ENCODE results near the gene KAT6B.

The KAT6B gene

DNA sequence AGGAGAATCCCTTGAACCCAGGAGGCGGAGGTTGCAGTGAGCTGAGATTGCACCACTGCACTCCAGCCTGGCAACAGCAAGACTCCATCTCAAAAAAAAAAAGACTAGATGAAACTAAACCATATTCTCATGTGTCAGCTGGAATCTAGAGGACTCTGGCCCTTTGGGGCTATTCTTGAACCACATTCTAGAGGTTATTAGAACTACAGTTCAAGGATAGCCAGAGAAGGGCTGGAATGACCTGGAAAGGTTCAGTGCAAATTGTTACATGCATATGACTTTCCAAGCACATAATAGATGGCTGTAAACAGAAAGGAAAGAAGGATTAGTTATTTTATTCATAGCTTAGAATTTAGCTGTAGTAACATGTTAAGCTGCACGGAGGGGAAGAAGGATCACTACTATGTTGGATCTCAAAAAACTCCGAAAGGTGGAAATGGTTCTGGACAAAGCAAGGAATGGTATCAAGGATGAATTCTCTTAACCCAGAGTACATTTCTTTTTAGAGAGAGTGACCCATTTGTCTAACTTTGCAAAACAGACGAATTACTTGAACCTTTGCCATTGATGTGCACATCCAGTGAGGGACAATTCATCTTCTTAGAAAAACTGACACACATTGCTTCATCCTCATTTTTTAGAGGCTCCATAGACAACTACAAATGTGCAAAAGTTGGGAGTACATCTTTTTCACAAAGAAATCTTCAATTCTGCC, 161.1 kb downstream of the KAT6B start:
- no peak for DNase-seq (ENCODE audit: low read depth)

DNA sequence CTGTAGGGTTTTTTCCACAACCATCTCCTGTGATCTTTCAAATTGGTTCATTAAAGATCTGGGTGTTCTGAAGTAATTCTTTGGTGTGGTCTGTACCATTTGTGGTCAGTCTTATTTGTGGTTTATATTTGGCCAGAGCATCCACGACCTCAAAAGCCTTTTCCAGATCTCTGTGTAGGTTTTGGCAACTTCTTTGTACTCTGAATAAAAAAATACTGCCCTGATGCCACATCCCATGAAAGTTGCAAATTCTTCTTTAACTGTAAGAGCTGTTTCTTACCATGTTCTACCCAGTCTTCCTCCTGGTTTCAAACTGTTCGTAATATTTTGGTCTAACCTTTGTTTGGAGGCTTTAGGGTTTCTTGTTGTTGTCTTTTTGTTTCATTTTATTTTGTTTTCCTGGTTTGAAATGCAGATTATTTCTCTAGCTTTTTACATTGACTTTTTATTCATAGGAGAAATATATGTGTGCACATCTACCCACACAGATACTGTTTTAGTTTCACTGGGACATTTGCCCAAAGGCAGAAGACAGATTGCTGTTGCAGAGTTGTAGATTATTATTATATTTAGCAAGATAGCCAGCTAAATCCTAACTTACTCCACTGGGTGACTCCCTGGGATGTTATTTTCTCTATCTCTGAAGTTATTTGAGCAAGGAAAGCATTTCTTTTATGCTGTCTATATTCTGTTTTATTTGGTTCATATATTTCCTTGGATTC, 161.8 kb downstream of the KAT6B start:
- no peak for DNase-seq (ENCODE audit: low read depth)

- no peak for DNase-seq (ENCODE audit: low read depth)
Observed at GRCh38 chr10:74988832-74989561, 162.6 kb downstream of the KAT6B start.

DNA sequence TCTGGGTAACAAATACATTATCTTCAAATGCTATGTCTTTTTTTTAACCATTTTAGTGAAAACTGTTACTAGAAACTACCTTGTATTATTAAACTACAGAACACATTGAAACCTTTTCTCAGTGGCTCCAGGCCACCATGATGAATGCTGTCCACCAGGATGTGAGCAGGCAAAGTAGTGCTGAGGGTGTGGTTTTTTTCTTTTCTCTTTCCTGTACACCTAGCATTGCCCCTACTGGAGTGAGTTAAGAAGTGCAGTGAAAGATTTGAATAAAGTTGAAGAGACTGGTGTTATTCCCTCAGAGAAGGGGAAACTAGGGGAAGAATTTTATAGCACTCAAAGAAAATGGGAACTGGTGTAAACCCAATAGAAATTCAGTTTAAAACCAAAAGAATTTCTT, 165.0 kb downstream of the KAT6B start:
- DNase-seq (ENCODE audit: low read depth): no peak

DNA sequence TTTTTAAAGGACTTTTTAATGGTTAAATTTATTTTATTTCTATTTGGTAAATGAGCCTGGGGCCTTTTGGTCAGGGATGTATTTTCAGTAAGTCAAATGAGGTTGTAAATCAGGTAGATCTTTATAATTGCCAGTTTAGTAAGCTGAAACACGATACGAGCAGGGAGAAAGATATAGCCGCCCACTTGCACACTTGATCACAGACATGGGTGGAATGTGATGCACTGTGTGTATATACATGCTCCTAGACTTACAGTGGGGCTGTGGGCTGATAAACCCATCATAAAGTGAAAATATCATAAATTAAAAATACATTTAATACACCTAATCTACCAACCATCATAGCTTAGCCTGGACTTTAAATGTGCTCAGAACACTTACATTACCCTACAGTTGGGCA, 165.7 kb downstream of the KAT6B start:
- DNase-seq (ENCODE audit: low read depth): no peak

DNA sequence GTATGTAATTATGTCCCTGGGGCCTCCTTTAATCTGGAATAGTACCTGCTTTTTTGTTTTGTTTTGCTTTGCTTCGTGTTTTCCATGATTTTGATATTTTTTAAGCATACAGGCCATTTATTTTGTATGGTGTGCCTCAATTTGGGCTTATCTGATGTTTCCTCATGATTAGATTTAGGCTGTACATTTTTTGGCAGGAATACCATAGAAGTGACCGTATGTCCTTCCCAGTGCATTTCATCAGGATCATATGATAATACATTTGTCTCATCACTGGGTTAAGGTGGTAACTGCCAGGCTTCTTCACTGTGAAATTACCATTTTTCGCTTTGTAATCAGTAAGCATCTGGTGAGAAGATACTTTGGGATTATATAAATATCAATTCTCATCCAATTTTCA, 167.2 kb downstream of the KAT6B start:
- DNase-seq (ENCODE audit: low read depth): no peak

- DNase-seq (ENCODE audit: low read depth): no peak
Observed at GRCh38 chr10:74994854-74995253, 168.5 kb downstream of the KAT6B start.

- no peak for DNase-seq (ENCODE audit: low read depth)
Observed at GRCh38 chr10:74995806-74996205, 169.4 kb downstream of the KAT6B start.

DNA sequence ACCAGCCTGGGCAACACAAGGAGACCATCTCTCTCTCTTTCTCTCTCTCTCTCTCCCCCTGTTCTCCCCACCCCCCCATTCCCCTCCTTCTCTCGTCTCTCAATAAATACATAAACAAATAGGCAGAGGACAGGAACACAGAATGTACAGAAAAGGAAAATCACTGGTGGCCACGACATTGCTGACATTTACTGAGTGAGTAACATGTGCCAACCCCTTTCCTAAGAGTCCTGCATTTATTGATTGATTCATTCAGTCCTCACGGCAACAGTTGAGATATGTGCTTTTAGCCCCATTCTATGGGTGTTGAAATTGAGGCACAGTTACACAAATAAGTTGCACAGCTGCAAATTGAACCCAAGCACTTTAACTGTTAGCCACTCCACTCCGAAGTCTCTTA, 170.8 kb downstream of the KAT6B start:
- DNase-seq (ENCODE audit: low read depth): no peak

GRCh38 chr10:75000748-75001321, 174.4 kb downstream of the KAT6B start:
- no peak for DNase-seq (ENCODE audit: low read depth)

DNA sequence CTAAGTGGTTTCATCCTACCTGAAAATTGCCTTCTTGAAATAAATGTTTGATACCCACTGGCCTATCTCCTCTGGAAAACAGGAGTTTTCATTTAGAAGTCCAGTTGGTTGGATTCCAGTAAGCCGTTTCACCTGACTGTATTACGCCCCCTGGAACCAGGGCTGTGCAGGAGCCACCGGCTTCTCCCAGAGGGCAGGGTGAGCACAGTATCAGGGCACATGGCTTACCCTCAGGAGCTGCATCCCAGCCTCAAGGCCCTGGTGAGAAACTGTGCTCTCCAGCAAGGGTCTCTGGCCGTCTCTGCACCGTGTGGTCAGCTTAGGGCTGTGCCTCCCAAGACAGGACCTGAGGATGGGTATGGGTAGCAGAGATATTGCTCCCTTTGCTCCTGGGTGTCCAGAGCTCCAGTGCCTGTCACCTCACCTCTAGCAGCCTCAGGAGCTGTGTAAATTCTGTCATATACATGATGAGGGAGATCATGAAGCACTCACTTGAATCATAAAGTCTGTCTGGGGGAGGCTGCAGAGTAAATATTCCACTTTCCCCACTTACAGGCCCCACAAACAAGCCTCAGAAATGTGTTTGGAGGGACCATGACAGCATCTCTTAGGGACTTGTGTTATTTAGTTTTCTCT, 175.4 kb downstream of the KAT6B start:
- DNase-seq (ENCODE audit: low read depth): no peak

- no peak for DNase-seq (ENCODE audit: low read depth)
Observed at GRCh38 chr10:75002351-75002725, 175.9 kb downstream of the KAT6B start.

DNA sequence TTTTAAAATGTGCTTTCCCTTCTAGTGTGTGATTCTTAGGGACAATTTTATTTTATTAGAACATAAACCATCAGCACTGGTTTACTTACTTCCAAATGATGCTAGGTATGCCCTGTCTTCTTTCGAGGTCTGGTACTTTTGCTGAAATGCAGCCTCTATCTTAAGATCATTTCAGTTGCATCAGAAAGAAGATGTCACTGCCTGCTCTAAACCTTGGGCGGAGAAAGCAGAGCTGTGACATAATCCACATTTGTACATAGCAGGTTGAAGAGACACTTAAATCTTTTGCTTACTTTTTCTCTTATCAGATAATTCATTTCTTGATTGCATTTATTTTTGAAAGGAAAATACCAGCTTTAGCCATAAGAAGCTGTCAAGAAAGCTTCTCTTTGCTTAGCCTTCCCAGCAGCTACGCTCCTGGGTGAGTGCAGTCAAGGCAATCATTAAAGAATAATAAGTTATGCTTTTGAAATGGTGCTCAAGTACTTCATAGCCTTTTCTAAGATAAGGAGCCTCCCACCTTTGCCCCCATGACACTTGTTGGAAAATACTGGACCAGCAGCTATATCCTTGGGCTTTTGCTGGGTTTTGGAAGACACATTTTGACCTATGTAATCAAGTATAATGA, 176.7 kb downstream of the KAT6B start:
- no peak for DNase-seq (ENCODE audit: low read depth)

- no peak for DNase-seq (ENCODE audit: low read depth)
Observed at GRCh38 chr10:75003891-75004290, 177.5 kb downstream of the KAT6B start.

DNA sequence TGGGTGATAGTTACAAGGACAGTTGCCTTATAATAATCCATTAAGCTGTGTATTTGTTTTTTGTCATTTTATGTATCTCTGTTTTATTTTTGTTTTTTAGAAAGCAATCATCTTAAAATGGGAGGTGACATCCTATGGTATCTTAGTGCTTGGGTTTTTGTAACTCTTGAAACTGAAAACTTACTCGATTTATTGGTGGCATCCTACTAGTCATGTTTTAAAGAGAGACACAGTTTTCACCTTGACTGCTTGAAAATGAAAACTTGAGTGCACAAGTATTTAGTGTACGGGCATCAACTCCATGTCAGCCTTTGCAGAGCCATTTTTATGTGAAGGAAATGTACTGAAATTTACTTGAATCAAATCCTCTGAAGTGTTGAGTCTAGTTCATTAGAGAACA, 181.2 kb downstream of the KAT6B start:
- no peak for DNase-seq (ENCODE audit: low read depth)

DNA sequence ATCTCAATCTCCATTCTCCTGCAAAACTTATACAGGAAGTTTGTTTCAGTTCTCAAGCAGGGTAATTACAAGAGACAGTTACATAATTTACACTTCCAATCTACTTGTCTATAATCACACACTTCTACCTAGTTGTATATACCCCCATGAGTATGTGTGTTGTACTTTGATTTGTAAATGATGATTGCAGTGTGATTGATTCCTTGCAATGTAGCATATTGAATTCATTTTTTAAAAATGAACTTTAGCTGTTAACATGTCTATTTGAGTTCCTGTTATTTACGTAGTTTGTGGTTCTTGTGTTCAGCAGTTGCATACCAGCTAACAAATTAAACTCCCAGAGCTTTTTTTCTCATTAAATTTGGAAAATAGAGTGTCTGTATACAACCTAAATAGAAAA, 182.6 kb downstream of the KAT6B start:
- DNase-seq (ENCODE audit: low read depth): no peak

DNA sequence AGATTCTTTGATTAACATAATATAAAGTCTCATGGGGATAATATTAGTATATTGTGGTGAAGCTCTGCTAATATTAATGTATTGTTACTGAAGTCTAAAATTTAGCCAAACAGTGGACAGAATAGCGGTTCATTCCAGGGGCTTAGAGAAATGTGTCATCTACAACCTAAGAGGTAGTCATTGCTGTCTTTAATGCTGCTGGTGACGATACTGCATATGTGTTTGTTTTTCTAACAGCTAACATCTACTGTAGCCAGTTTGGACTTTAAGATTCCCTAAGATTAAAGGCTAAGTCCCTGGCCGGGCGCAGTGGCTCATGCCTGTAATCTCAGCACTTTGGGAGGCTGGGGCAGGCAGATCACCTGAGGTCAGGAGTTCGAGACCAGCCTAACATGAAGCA, 183.0 kb downstream of the KAT6B start:
- DNase-seq (ENCODE audit: low read depth): no peak

DNA sequence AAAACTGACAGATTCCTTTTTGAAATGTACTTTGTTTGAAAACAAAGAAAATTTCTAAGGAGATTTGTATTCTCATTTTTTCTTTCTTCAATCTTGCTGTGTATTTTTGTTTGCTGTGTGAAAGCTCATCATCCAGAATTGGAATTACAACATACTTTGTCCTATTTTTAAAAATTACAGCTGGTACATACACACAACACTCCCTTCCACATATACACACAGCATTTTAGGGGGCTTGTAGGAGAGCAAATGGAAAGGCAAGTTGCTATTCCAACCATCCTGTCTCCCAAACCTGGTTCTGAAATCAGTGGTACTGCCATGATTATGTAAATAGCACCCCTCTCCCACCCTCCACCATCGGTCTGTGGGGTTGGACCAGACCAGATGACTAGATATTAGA, 184.0 kb downstream of the KAT6B start:
- no peak for DNase-seq (ENCODE audit: low read depth)

DNA sequence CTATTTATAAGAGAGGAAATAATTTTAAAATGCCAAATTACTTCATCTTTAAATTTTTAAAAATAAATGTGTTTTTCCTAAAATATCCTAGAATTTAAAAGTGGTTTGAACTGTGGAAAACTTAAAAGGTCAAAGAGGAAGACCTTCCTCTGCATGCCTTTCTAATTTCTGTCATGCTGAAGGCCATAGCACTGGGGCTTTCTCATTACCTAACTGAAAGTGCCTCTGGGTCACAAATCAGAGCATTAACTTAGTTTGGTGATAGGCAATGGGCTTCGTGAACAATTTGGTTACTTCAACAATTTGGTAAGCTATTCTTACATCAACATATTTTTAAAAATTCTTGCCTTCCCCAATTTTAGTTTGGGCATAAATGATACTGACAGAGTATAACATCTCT, 184.8 kb downstream of the KAT6B start:
- no peak for DNase-seq (ENCODE audit: low read depth)

GRCh38 chr10:75012471-75012870, 186.1 kb downstream of the KAT6B start:
- DNase-seq (ENCODE audit: low read depth): no peak

GRCh38 chr10:75013007-75013406, 186.6 kb downstream of the KAT6B start:
- no peak for DNase-seq (ENCODE audit: low read depth)

GRCh38 chr10:75013522-75013921, 187.1 kb downstream of the KAT6B start:
- DNase-seq (ENCODE audit: low read depth): no peak
